Natural killer cell (primary cell): ENCODE results near the gene EZH1. TPM values are rescaled to one million over a fixed set of nuclear protein-coding genes. Genes with fewer than 3 reads are reported as not detected.

ENCODE experiments used
- ATAC-seq, 3 donors: fragments of 150-1000 bp in 2 of 3; fragments of 200-7000 bp in 1 of 3; cut with Tn5 transposase; 1 replicate in 1 of 3; 2 replicates in 2 of 3; pipeline ENCODE4 v1.10.0; 2021; ENCODE audit warnings: mild to moderate bottlenecking in 2 of 3, moderate library complexity in 2 of 3
- DNase-seq, 2 donors: peaks; one replicate each; pipeline versions ENCODE4 v3.0.0 to v3.0.0-alpha.2; 2013 to 2021; ENCODE audit warnings: mixed read lengths in 1 of 2
- H3K27ac ChIP-seq: one replicate; pipeline ENCODE4 v1.5.1; 2013; ENCODE audit warnings: mild to moderate bottlenecking, low read length
- H3K27me3 ChIP-seq: one replicate; pipeline ENCODE4 v1.6.1; 2013; ENCODE audit warnings: low read length; ENCODE audit not compliant: control insufficient read depth, insufficient read depth
- H3K36me3 ChIP-seq: one replicate; pipeline ENCODE4 v1.6.1; 2013; ENCODE audit warnings: low read length; ENCODE audit not compliant: control insufficient read depth, insufficient read depth
- H3K4me1 ChIP-seq: one replicate; pipeline ENCODE4 v1.6.1; 2013; ENCODE audit warnings: low read length; ENCODE audit not compliant: control insufficient read depth, insufficient read depth
- H3K4me3 ChIP-seq: one replicate; pipeline ENCODE4 v1.5.1; 2013; ENCODE audit warnings: low read length
- H3K9me3 ChIP-seq: one replicate; pipeline ENCODE4 v1.6.1; 2013; ENCODE audit warnings: low read length; ENCODE audit not compliant: control insufficient read depth, insufficient read depth
- H3K27ac Mint-ChIP-seq, 2 donors: one replicate each; pipeline ENCODE4 v1.8.0; 2022; ENCODE audit warnings: mild to moderate bottlenecking in 2 of 2, mixed read lengths in 2 of 2, moderate library complexity in 1 of 2
- H3K27me3 Mint-ChIP-seq, 2 donors: one replicate each; pipeline ENCODE4 v1.8.0; 2022; ENCODE audit warnings: low read depth in 2 of 2, mixed read lengths in 2 of 2
- H3K36me3 Mint-ChIP-seq: one replicate; pipeline ENCODE4 v1.8.0; 2022; ENCODE audit warnings: mixed read lengths
- H3K4me1 Mint-ChIP-seq, 2 donors: one replicate each; pipeline ENCODE4 v1.8.0; 2022; ENCODE audit warnings: mixed read lengths in 2 of 2
- H3K4me3 Mint-ChIP-seq: one replicate; pipeline ENCODE4 v1.8.0; 2022; ENCODE audit warnings: mild to moderate bottlenecking, moderate library complexity, mixed read lengths
- H3K9me3 Mint-ChIP-seq, 2 donors: one replicate each; pipeline ENCODE4 v1.8.0; 2022; ENCODE audit warnings: mixed read lengths in 2 of 2
- CTCF ChIP-seq: fragments of 200-600 bp; IDR thresholded peaks from one replicate; pipeline ENCODE4 v1.8.0; 2022; ENCODE audit warnings: antibody characterized with exemption
- WGBS: methylation state at CpG from one replicate; pipeline ENCODE4 v1.1.7; 2013; ENCODE audit warnings: missing lambda C conversion rate; ENCODE audit not compliant: insufficient coverage; 5-methylcytosine and 5-hydroxymethylcytosine counted together
- intact Hi-C: fragments of 100-400 bp; cut with micrococcal nuclease; formaldehyde crosslinking; loops from one replicate; pipeline ENCODE4 v1.14.2; 2022
- total RNA-seq, 4 donors: library from RNA; stranded (reverse); fragments of 120-200 nt in 1 of 4; gene quantifications; one replicate each; pipeline versions ENCODE4 v1.2.3 to v1.2.4, GENCODE V29; 2013 to 2022

EZH1 gene
- total RNA-seq, 3 donors from 2014 or later (not counting 1 experiment from before 2014, with no cell fraction given): 68.8 to 92.7 (median 74.1) TPM

- peaks cover 14 to 47% of the 10 kb centered on the region in 2 donors for H3K4me1 Mint-ChIP-seq
- no peak for TF ChIP-seq CTCF
- H3K27me3 ChIP-seq: peaks cover 51% of the 10 kb centered on the region
- no peak for DNase-seq
- no peaks in the 10 kb centered on the region for H3K36me3 Mint-ChIP-seq
- H3K9me3 ChIP-seq: no peaks in the 10 kb centered on the region
- ATAC-seq: no peak
- 78% methylated on average over 28 of the region's 28 CpGs for WGBS
- H3K36me3 ChIP-seq: no peaks in the 10 kb centered on the region
- no peaks in the 10 kb centered on the region for H3K9me3 Mint-ChIP-seq
- H3K4me3 Mint-ChIP-seq: no peak overlapping the region
- no peak overlapping the region for H3K27ac ChIP-seq
- peaks cover 46% of the 10 kb centered on the region for H3K4me1 ChIP-seq
- H3K27me3 Mint-ChIP-seq: peaks cover 15 to 45% of the 10 kb centered on the region in 2 donors
- intact Hi-C loops: no loop called here
- H3K27ac Mint-ChIP-seq: no peak overlapping the region
- no peak overlapping the region for H3K4me3 ChIP-seq
Measured at GRCh38 chr17:42672038-42672437, 72.8 kb downstream of the EZH1 start.

DNA sequence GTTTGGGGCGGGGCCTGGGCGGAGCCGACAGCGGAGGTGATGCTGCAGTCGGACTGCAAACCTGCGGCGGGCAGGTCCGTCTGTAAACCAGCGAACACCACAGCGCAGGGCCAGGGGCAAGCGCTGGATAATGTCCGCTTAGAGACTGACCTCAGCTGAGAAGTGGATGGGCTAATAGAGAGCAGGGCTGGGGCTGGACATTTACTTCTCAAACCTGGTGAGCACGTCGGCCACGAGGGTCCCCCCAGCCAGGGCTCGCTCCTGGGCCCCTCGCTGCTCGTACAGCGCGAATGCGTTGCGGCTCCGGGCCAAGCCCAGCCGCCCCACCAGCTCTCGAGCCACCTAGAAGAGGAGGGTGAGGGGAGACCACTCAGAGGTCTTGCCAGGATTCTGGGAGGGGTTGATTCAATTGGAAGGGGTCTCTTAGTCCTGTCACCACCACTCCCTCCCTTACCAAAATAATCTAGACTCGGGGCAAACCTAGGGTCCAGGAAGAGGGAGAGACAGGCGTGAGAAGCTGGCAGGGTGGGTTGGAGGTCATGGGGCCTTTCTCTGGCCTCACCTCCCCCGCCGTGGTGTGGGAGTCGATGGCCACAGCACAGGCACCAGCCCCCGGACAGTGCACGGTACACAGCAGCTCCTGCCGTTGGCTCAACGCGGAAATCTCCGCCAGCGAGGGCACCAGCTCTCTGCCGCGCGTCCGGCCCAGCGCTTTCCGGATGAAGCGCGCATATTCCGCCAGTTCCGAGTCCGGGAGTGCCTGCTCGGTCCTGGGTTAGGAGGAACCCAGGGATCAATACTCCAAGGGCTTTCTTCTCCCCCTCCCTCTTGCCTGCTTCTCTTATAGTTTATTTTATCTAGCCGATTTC, 73.8 kb downstream of the EZH1 start:
- no peaks in the 10 kb centered on the region for H3K36me3 Mint-ChIP-seq
- DNase-seq: peak in 1 of 2 donors; percentile 32
- intact Hi-C loops: no loop called here
- Histone ChIP-seq H3K36me3 (no peaks in the 10 kb centered on the region), H3K27ac (no peak overlapping the region), H3K4me3 (no peak overlapping the region), H3K27me3 (peaks cover 44% of the 10 kb centered on the region), H3K4me1 (peaks cover 37% of the 10 kb centered on the region), H3K9me3 (no peaks in the 10 kb centered on the region)
- H3K4me3 Mint-ChIP-seq: peak overlapping the region; percentile 67
- WGBS: 26% methylated on average over 50 of the region's 50 CpGs
- peaks cover 15 to 43% of the 10 kb centered on the region in 2 donors for H3K27me3 Mint-ChIP-seq
- H3K27ac Mint-ChIP-seq: peak overlapping the region in 1 of 2 donors; percentile 35
- no peaks in the 10 kb centered on the region for H3K9me3 Mint-ChIP-seq
- H3K4me1 Mint-ChIP-seq: peaks cover 11 to 37% of the 10 kb centered on the region in 2 donors
- no peak for ATAC-seq
- TF ChIP-seq CTCF: no peak

GRCh38 chr17:42669977-42670788, 74.7 kb downstream of the EZH1 start:
- Mint-ChIP-seq H3K27ac (peak overlapping the region in 1 of 2 donors; percentile 35), H3K27me3 (peaks cover 15 to 42% of the 10 kb centered on the region in 2 donors), H3K9me3 (no peaks in the 10 kb centered on the region), H3K4me3 (peak overlapping the region; percentile 79), H3K4me1 (peaks cover 11 to 37% of the 10 kb centered on the region in 2 donors), H3K36me3 (no peaks in the 10 kb centered on the region)
- Histone ChIP-seq H3K27me3 (peaks cover 38% of the 10 kb centered on the region), H3K36me3 (no peaks in the 10 kb centered on the region), H3K4me3 (peak overlapping the region; percentile 27), H3K27ac (no peak overlapping the region), H3K9me3 (no peaks in the 10 kb centered on the region), H3K4me1 (peaks cover 28% of the 10 kb centered on the region)
- WGBS: 13% methylated on average over 87 of the region's 87 CpGs
- peak; percentile 76 to 83 (median 78) for ATAC-seq
- TF ChIP-seq CTCF: no peak
- peak in 1 of 2 donors; percentile 75 for DNase-seq
- intact Hi-C loops: no loop called here
